WTC11 (cell line): ENCODE measurements around the gene SHISAL2A. TPM values are rescaled to one million over a fixed set of nuclear protein-coding genes. Genes with fewer than 3 reads are reported as not detected.
A peak's percentile ranks its signal among the peaks of the same experiment; 100 is the strongest.

Experiments
- ATAC-seq: fragments of 200-7000 bp; cut with Tn5 transposase; 2 replicates; pipeline ENCODE4 v1.10.0; 2021; ENCODE audit warnings: mild to moderate bottlenecking, moderate library complexity
- CTCF ChIA-PET: fragments of 300-600 bp; sonication (Branson Sonifier 250); formaldehyde crosslinking; loops from one replicate; lab custom pipeline; 2021; ENCODE audit warnings: antibody characterized with exemption; lab: Charles Lee
- POLR2A ChIA-PET: fragments of 350-600 bp; sonication (Branson Sonifier 250); formaldehyde crosslinking; loops from one replicate; lab custom pipeline; 2021; ENCODE audit warnings: antibody characterized with exemption; lab: Charles Lee
- DNase-seq: peaks from one replicate; pipeline ENCODE4 v3.0.0; 2021; ENCODE audit warnings: low spot score
- H3K27ac Mint-ChIP-seq: 2 replicates; pipeline ENCODE4 v1.8.0; 2021; ENCODE audit warnings: mixed read lengths
- H3K27me3 Mint-ChIP-seq: 2 replicates; pipeline ENCODE4 v1.8.0; 2021; ENCODE audit warnings: low read depth, mild to moderate bottlenecking, moderate library complexity, mixed read lengths
- H3K36me3 Mint-ChIP-seq: 2 replicates; pipeline ENCODE4 v1.8.0; 2021; ENCODE audit warnings: mixed read lengths
- H3K4me1 Mint-ChIP-seq: 2 replicates; pipeline ENCODE4 v1.8.0; 2022; ENCODE audit warnings: mixed read lengths
- H3K4me3 Mint-ChIP-seq: 2 replicates; pipeline ENCODE4 v1.8.0; 2021; ENCODE audit warnings: mild to moderate bottlenecking, moderate library complexity, mixed read lengths
- H3K9me3 Mint-ChIP-seq: 2 replicates; pipeline ENCODE4 v1.8.0; 2021; ENCODE audit warnings: mixed read lengths
- ATF2 ChIP-seq: sonication (generic); formaldehyde crosslinking; IDR thresholded peaks from 2 replicates; pipeline ENCODE4 v1.8.1; 2022; ENCODE audit warnings: low read depth, missing genetic modification reagents, borderline replicate concordance
- ATF3 ChIP-seq: sonication (generic); formaldehyde crosslinking; conservative IDR thresholded peaks from 2 replicates; pipeline ENCODE4 v1.8.1; 2022; ENCODE audit warnings: mild to moderate bottlenecking, missing genetic modification reagents
- E2F5 ChIP-seq: sonication (generic); formaldehyde crosslinking; IDR thresholded peaks from 2 replicates; pipeline ENCODE4 v1.8.1; 2022; ENCODE audit warnings: mild to moderate bottlenecking, moderate library complexity, missing genetic modification reagents
- KAT7 ChIP-seq: sonication (generic); formaldehyde crosslinking; IDR thresholded peaks from 2 replicates; pipeline ENCODE4 v1.8.1; 2023; ENCODE audit warnings: missing genetic modification reagents, mild to moderate bottlenecking, borderline replicate concordance
- PRDM15 ChIP-seq: sonication (generic); formaldehyde crosslinking; IDR thresholded peaks from 2 replicates; pipeline ENCODE4 v1.8.0; 2022; ENCODE audit warnings: missing genetic modification reagents
- STAT6 ChIP-seq: sonication (generic); formaldehyde crosslinking; conservative IDR thresholded peaks from 2 replicates; pipeline ENCODE4 v1.8.1; 2023; ENCODE audit warnings: mild to moderate bottlenecking, low read depth, missing genetic modification reagents, moderate library complexity
- TEAD1 ChIP-seq: sonication (generic); formaldehyde crosslinking; IDR thresholded peaks from 2 replicates; pipeline ENCODE4 v1.8.0; 2022; ENCODE audit warnings: mild to moderate bottlenecking, missing genetic modification reagents
- ZNF121 ChIP-seq: sonication (generic); formaldehyde crosslinking; IDR thresholded peaks from 2 replicates; pipeline ENCODE4 v1.8.0; 2023; ENCODE audit warnings: missing genetic modification reagents
- total RNA-seq: library from RNA; stranded (reverse); gene quantifications from 3 replicates; pipeline ENCODE4 v1.2.3, GENCODE V29; 2021
- TF ChIP-seq, protein P1 (sequence below): fragments of 250-450 bp; sonication (Bioruptor Pico); conservative IDR thresholded peaks from 2 replicates; pipeline ENCODE4 v1.9.0; 2021; ENCODE audit warnings: mild to moderate bottlenecking

SHISAL2A gene
- total RNA-seq, 1 experiment from 2014 or later, result 1.4 TPM

DNA sequence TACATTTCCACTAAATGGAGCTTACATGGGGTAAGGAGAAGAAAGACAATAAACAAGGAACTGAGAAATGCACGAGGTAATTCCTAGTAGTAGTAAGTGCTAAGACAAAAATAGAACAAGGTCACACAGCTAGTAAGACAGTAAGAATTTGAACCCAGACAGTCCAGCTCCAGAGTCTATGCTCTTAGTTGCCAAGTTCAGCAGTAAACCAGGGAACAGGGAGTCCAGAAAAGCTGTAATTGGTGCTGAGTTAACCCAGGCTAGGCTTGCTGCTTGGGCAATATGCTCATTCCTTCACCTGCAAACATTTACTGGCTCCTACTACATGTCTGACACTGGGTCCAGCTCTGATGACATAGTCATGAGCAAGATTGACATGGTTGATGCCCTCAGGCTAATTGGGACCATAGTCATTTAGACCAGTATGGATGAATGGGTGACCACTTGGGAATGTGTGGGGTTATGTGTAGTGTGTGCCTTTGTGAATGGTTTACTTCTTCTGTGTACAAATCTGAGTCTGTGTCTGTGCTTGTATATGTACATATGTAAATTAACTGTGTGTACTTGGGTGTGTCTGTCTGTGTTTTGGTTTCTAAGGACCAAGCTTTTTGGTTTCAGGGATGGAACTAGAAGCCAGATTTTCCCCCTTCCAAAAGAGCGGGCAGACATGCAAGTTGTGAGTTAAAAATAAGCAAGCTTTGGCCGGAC, 28.8 kb upstream of the SHISAL2A start:
- Mint-ChIP-seq H3K27me3 (peaks cover 46% of the 10 kb centered on the region), H3K36me3 (no peaks in the 10 kb centered on the region)
- no peak for DNase-seq
- TF ChIP-seq, protein P1, sequence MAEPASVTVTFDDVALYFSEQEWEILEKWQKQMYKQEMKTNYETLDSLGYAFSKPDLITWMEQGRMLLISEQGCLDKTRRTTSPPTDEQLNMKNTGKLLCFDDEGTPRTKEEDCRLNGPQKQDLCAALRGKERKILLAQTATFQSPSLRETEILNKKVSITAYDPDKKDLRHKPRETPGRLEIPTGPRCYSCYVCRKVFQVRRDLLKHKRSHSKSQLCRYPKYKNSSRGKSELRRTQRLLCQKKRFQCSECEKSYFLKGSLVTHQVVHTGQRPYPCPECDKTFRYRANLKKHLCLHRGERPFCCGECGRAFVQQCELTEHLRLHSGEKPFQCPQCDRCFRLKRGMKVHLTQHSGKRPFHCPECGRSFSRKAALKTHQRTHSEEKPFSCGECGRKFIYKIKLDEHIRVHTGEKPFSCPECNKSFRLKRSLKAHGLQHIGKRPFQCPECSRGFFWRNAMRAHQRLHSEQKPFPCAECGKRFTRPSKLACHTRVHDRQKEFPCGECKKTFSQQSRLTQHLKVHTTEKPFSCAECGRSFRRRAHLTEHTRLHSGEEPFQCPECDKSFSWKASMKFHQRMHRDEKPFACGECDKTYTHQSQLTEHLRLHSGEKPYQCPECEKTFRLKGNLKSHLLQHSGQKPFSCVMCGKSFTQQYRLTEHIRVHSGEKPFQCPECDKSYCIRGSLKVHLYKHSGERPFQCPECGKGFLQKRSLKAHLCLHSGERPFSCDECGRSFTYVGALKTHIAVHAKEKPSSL (CRISPR knock-in tag), result no peak
- TF ChIP-seq STAT6 (CRISPR knock-in tag) (no peak), ATF3 (CRISPR knock-in tag) (no peak), E2F5 (CRISPR knock-in tag) (no peak)
- TF ChIP-seq, all 79 proteins: peak for 0
- ChIA-PET POLR2A (no interaction called here), CTCF (interaction anchor here (0.6 kb wide), 1 partner anchor 105 kb away, joined by 4 read pairs; no protein-coding TSS in a partner anchor)
- no peaks in the 10 kb centered on the region for H3K9me3 Mint-ChIP-seq
- H3K27ac Mint-ChIP-seq, result no peak overlapping the region
- no peak for ATAC-seq
- peaks cover 11% of the 10 kb centered on the region for H3K4me1 Mint-ChIP-seq
- H3K4me3 Mint-ChIP-seq, result no peak overlapping the region

DNA sequence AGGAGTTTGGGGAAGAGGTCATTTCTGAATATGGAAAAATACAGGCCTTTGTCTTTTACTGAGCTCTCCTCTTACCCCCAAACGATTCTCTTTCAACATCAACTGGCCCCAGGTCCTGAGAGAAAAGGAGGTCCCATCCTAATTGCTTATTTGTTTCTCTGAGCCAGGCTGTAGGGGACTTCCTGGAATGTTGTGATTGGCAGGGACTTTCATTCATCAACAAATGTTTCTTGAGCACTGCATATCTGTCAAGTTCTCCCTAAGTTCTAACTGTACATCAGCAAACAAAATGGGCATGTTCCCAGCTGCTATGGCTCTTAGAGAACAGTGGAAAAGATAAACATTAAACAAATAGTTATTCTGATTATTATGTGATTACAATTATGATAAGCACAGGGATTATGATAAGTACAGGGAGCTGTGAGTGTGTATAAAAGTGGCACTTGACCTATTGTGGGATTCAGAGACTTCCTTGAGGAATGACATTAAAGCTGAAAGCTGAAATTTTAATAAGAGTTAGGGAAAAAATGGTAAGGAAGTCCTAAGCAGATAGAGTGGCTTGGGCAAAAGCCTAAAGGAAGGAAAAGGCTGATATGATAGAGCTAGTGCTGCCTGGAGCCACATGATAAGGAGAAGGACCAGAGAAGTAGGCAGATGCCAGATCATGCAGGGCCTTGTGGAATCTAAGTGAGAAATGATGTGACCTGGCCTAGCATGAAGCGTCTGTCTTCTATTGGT, 19.2 kb upstream of the SHISAL2A start:
- peak; percentile 22; the same call in 1 of the 2 replicates for TF ChIP-seq TEAD1 (CRISPR knock-in tag)
- TF ChIP-seq ZNF121 (CRISPR knock-in tag), result no peak
- H3K4me3 Mint-ChIP-seq, result no peak overlapping the region
- no peaks in the 10 kb centered on the region for H3K36me3 Mint-ChIP-seq
- H3K4me1 Mint-ChIP-seq, result peaks cover 29% of the 10 kb centered on the region
- DNase-seq (no peak), ATAC-seq (peak; percentile 82)
- 0 out of 2 replicates have a peak, but pooled peaks cover 7% of the 10 kb centered on the region for H3K9me3 Mint-ChIP-seq
- CTCF ChIA-PET, result interaction anchor here (0.6 kb wide), 1 partner anchor 70 kb away, joined by 3 read pairs; no protein-coding TSS in a partner anchor
- POLR2A ChIA-PET, result no interaction called here
- no peaks in the 10 kb centered on the region for H3K27me3 Mint-ChIP-seq
- H3K27ac Mint-ChIP-seq, result peak overlapping the region; percentile 76

GRCh38 chr1:52614671-52615070, 18.3 kb upstream of the SHISAL2A start:
- H3K4me1 Mint-ChIP-seq, result peaks cover 29% of the 10 kb centered on the region
- no peak overlapping the region for H3K4me3 Mint-ChIP-seq
- POLR2A ChIA-PET, result interaction anchor here (0.5 kb wide), 1 partner anchor 41 kb away, joined by 4 read pairs; no protein-coding TSS in a partner anchor
- no peak overlapping the region for H3K27ac Mint-ChIP-seq
- H3K27me3 Mint-ChIP-seq, result no peaks in the 10 kb centered on the region
- CTCF ChIA-PET, result no interaction called here
- TF ChIP-seq KAT7 (CRISPR knock-in tag) (no peak), ATF2 (CRISPR knock-in tag) (no peak), PRDM15 (no peak)
- DNase-seq (no peak), ATAC-seq (no peak)
- H3K36me3 Mint-ChIP-seq, result no peaks in the 10 kb centered on the region
- 0 out of 2 replicates have a peak, but pooled peaks cover 7% of the 10 kb centered on the region for H3K9me3 Mint-ChIP-seq
